GM12875 (cell line): ENCODE measurements around the gene CPN2.

ENCODE experiments used
- H3K4me3 ChIP-seq: one replicate; pipeline ENCODE4 v1.5.1; 2011; ENCODE audit warnings: low read depth, low read length, control low read depth
- TF ChIP-seq, protein P1 (sequence below): IDR thresholded peaks from 2 replicates; pipeline ENCODE4 v1.5.1; 2011; ENCODE audit warnings: low read depth, mild to moderate bottlenecking, control low read depth, inconsistent platforms, low read length, moderate library complexity, borderline replicate concordance; ENCODE audit not compliant: insufficient read depth

CPN2 gene

DNA sequence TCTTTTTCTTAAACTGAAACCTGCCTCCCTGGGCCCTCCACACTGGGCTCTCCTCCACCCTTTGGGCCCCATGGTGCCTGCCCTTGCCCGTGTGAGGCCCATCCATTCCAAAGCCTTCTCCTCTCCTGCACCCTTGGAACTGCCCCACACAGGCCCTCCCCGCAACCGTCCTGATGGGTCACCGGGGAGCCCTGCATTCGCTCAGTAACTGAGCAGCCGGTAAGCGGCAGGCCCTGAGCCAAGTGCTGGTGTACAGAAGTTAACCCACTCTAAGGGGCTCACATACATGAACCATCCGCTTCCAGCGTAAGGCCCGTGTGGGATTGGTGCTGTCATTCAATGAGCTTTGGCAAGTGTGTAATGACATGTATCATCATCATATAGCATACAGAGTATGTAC is 23.8 kb upstream of the CPN2 start:
- TF ChIP-seq, protein P1, sequence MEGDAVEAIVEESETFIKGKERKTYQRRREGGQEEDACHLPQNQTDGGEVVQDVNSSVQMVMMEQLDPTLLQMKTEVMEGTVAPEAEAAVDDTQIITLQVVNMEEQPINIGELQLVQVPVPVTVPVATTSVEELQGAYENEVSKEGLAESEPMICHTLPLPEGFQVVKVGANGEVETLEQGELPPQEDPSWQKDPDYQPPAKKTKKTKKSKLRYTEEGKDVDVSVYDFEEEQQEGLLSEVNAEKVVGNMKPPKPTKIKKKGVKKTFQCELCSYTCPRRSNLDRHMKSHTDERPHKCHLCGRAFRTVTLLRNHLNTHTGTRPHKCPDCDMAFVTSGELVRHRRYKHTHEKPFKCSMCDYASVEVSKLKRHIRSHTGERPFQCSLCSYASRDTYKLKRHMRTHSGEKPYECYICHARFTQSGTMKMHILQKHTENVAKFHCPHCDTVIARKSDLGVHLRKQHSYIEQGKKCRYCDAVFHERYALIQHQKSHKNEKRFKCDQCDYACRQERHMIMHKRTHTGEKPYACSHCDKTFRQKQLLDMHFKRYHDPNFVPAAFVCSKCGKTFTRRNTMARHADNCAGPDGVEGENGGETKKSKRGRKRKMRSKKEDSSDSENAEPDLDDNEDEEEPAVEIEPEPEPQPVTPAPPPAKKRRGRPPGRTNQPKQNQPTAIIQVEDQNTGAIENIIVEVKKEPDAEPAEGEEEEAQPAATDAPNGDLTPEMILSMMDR: no peak
- H3K4me3 ChIP-seq: no peak overlapping the region

DNA sequence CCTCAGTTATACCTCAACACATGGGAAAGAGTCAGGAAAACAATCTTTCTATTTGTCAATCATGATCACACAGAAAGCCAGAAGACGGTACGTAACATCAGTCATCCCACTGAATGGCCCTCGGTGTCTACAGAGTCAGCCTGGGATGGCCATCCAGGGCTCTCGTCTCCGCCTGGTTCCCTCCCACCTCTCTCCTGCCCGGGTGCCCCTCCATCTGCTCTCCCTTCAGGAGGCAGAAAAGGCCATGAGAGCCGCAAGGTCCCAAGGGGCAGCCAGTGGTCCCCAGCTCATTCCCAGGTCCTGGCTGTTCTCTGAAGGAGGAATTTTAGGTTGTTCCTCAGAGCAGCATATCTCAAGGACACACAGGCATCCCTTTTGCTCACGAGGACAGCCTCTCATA is 22.8 kb upstream of the CPN2 start:
- no peak overlapping the region for H3K4me3 ChIP-seq
- TF ChIP-seq, protein P1: no peak

DNA sequence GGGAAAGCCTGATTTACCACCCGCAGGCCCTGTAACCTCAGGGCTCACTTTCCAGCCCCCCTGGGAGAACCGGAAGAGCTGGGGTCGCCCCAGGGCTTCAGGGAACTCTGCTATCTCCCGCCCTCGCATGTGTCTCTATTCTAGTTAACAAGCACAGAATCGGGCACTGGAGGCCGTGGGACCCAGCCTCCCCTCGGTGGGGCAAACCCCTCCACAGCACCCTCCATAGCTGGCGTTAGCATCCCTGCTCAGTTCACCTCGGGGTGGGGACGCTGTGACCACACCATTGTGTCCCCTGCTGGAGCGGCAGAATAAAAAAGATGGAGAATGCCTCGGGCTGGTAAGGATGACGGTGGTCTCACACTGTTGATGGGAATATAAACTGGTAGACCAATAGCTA is 21.9 kb upstream of the CPN2 start:
- TF ChIP-seq, protein P1: no peak
- H3K4me3 ChIP-seq: no peak overlapping the region

DNA sequence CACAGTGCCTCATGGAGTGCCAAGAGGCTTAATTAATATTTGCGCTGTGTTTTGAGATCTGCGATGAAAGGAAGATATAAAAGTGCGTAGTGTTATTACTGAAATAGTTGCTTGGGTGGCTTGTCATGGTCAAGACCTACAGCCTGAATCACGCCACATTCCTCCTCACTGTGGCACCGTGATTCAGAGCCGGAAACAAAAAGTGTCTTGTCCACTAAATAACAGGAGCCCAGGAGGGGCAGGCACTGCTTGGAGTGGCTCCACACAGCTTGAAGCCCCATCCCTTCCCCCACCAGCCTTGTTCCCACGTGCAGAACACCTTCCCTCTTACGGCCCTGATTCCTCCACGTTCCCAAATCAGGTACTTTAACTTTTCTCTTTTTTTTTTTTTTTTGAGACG is 19.6 kb upstream of the CPN2 start:
- no peak overlapping the region for H3K4me3 ChIP-seq
- TF ChIP-seq, protein P1: no peak

DNA sequence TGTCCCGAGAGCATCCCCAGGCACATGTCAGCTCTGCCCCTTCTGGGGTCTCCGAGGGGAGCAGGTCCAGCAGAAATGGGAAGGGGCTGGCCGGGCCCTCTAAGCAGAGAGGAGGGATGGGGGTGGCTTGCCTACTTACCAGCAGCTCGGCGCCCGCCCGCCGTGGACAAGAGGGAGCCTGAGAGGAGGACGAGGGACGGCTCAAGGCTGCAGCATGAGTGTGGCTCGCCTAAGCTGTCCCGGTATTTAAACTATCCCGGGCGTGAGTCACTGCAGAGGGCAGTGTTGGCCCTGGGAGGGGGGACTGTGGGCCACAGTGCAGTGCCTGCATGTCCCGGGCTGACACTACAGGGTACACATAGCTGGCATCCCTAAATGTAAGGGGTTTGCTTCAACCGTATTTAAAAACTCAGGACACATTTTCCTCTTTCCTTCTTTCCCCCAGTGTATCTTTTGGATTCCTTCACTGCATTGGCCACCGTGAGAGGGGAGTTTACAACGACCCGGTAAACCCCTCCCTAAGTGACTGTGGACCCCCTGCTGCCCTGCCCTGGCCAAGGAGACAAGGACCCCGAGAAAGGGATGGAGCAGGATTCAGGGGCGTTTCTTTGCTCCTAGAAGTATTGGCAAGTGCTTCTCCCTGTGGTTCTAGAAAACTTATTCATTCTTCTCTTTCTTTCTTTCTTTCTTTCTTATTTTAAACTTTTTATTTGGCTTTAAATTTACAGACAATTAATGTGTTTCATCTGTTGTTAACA is 18.6 kb upstream of the CPN2 start, which contains the start of gene LRRC15:
LRRC15 (minus strand) TSS at position 222 of the 758 bp plus-strand sequence. CDS start 8,700 bp downstream, outside the sequence.
- H3K4me3 ChIP-seq: no peak within 1 kb of the TSS
- TF ChIP-seq, protein P1: no peak

DNA sequence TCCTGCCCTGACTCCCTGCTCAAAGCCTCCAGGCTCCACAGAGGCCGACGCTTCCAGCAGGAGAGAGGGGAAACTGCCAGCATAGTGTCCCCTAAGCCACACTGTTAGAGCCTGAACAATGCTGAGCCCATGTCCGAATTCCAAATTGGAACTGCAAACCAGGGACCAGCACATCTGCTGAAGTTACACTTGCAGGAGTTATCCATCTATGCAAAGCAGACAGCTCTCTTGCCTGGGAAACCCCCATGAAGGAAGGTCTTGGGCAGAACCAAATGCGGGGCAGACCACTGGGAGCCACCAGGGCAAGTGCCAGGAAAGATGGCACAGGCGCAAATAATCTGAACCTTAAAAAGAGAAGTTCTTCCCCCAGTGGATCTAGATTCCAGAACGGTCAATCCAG is 17.8 kb upstream of the CPN2 start:
- TF ChIP-seq, protein P1: no peak
- no peak overlapping the region for H3K4me3 ChIP-seq

DNA sequence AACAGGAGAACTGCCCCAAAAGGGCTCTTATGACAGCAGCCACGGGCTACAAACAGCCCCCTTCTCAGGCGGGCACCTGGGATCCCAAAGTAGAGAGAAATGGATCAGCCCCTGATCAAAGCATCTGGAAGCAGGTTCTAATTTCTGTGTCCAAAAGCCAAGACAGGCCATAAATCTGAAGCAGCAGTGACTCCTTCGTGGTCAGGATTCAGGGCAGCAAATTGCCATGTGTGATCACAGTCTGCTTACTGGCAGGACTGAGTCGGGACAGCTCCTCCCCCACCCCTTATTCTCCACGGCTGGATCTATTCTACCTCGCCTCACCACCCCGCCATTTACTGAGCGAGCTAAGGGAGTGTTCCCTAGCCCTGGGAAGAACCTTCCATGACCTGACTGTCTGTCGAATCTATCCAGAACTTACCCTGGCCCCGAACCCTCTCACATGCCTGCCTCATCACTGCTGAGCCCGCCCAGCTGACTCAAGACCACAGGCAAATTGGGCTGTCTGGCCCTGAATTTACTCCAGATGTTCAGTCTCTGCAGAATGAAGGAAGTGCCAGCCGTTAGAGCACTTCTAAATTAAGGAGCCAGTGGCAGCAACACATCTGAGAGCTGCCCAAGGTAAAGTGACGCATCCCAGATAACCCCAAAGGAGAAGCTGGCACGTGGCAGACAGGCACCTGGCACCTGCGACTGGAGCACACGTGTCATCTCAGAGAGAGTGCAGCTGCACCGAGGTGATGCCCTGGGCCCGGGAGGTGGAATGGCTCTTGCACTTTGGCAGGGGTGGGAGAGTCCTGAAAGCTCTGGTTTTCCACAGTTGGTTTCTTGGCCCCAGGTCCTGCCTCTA is 17.1 kb upstream of the CPN2 start:
- TF ChIP-seq, protein P1: no peak
- H3K4me3 ChIP-seq: no peak overlapping the region
